Lung (tissue), 12 donors: ENCODE data around the gene CARMIL1. TPM values are rescaled to one million over a fixed set of nuclear protein-coding genes. Genes with fewer than 3 reads are reported as not detected.

ENCODE experiments used
- ATAC-seq: fragments of 200-7000 bp; cut with Tn5 transposase; one replicate; pipeline ENCODE4 v1.9.1; 2020; ENCODE audit warnings: moderate number of reproducible peaks; ENCODE audit not compliant: insufficient read depth, low FRiP score
- DNase-seq, 3 donors: peaks; one replicate each; pipeline ENCODE4 v3.0.0-alpha.2; 2013 to 2017
- H3K27ac ChIP-seq, 2 donors: one replicate each; pipeline ENCODE4 v1.5.1; 2013; ENCODE audit warnings: mild to moderate bottlenecking in 2 of 2, moderate library complexity in 2 of 2, control low read depth in 1 of 2, inconsistent platforms in 1 of 2, low read depth in 1 of 2, low read length in 1 of 2
- H3K27me3 ChIP-seq, 3 donors: one replicate each; pipeline ENCODE4 v1.5.1; 2013; ENCODE audit warnings: low read length in 2 of 3; ENCODE audit not compliant: control insufficient read depth in 3 of 3, insufficient read depth in 3 of 3
- H3K36me3 ChIP-seq, 4 donors: one replicate each; pipeline ENCODE4 v1.5.1; 2013; ENCODE audit warnings: low read length in 4 of 4, mild to moderate bottlenecking in 1 of 4, moderate library complexity in 1 of 4; ENCODE audit not compliant: control insufficient read depth in 4 of 4, insufficient read depth in 4 of 4
- H3K4me1 ChIP-seq, 5 donors: one replicate each; pipeline ENCODE4 v1.5.1; 2013; ENCODE audit warnings: low read length in 5 of 5, mild to moderate bottlenecking in 2 of 5, moderate library complexity in 1 of 5; ENCODE audit not compliant: control insufficient read depth in 5 of 5, insufficient read depth in 5 of 5
- H3K4me3 ChIP-seq: one replicate; pipeline ENCODE4 v1.5.1; 2013; ENCODE audit warnings: mild to moderate bottlenecking, control low read depth, moderate library complexity
- H3K9ac ChIP-seq, 2 donors: one replicate each; pipeline ENCODE4 v1.5.1; 2013; ENCODE audit warnings: low read length in 2 of 2, control low read depth in 1 of 2; ENCODE audit not compliant: insufficient read depth in 1 of 2
- H3K9me3 ChIP-seq, 4 donors: one replicate each; pipeline ENCODE4 v1.5.1; 2013; ENCODE audit warnings: low read length in 3 of 4, mild to moderate bottlenecking in 1 of 4, moderate library complexity in 1 of 4; ENCODE audit not compliant: control insufficient read depth in 4 of 4, insufficient read depth in 3 of 4
- WGBS, 2 donors: extraction: QIAGEN DNeasy Blood & Tissue Kit; methylation state at CpG; one replicate each; pipeline ENCODE4 v1.1.7; 2013; 5-methylcytosine and 5-hydroxymethylcytosine counted together
- polyA plus RNA-seq, 2 donors: library from polyadenylated mRNA; stranded (reverse); fragments of 200-250 nt; gene quantifications; one replicate each; pipeline ENCODE4 v1.2.1, GENCODE V29; 2013
- total RNA-seq, 2 donors: library from RNA; depleted of rRNA in 1 of 2; stranded (reverse); fragments of >200 nt in 1 of 2; gene quantifications; one replicate each; pipeline ENCODE4 v1.2.1, GENCODE V29; 2014 to 2021
- TF ChIP-seq, protein P1 (sequence below): IDR thresholded peaks from 2 replicates; pipeline ENCODE4 v1.5.1; 2012; ENCODE audit warnings: mild to moderate bottlenecking; ENCODE audit errors: control extremely low read depth, extremely low read depth
- donor health status: control.
- donor health status: control.
- donor health status: Bipolar disorder and iron deficiency.
- donor health status: healthy.
- donor health status: DM: yes; HTN: yes; CAD: no.

The CARMIL1 gene
- total and polyA plus RNA-seq, 4 donors = 8.0 to 38.3 (median 34.9) TPM

DNA sequence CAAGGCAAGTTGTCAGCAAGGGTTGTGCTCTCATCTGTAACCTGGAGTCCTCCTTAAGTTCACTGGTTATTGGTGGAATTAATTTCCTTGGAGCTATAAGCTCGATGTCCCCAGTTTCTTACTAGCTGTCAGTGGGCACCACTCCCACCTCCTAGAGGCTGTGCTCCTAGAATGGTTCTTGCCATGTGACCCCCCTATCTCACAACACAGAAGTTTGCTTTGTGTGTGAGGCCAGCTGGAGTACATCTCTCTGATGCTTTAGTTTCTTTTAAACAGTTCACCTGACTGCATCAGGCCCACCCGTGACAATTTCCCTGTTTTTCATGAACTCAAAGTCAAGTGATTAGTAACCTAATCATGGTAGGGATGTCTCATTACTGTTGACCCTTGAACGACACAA lies 193.7 kb downstream of the CARMIL1 start:
- H3K36me3 ChIP-seq = peaks cover 0 to 9% (median 2%) of the 10 kb centered on the region in 4 donors
- ATAC-seq (no peak), DNase-seq (peak in 1 of 3 donors; percentile 62)
- TF ChIP-seq, protein P1, sequence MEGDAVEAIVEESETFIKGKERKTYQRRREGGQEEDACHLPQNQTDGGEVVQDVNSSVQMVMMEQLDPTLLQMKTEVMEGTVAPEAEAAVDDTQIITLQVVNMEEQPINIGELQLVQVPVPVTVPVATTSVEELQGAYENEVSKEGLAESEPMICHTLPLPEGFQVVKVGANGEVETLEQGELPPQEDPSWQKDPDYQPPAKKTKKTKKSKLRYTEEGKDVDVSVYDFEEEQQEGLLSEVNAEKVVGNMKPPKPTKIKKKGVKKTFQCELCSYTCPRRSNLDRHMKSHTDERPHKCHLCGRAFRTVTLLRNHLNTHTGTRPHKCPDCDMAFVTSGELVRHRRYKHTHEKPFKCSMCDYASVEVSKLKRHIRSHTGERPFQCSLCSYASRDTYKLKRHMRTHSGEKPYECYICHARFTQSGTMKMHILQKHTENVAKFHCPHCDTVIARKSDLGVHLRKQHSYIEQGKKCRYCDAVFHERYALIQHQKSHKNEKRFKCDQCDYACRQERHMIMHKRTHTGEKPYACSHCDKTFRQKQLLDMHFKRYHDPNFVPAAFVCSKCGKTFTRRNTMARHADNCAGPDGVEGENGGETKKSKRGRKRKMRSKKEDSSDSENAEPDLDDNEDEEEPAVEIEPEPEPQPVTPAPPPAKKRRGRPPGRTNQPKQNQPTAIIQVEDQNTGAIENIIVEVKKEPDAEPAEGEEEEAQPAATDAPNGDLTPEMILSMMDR = no peak
- 81 to 83% methylated on average over 3 of the region's 3 CpGs for WGBS, 2 donors
- no peak overlapping the region for H3K4me3 ChIP-seq
- no peak overlapping the region for H3K27ac ChIP-seq
- H3K9me3 ChIP-seq = no peaks in the 10 kb centered on the region
- peaks cover 0 to 22% (median 0%) of the 10 kb centered on the region in 5 donors for H3K4me1 ChIP-seq
- no peaks in the 10 kb centered on the region for H3K27me3 ChIP-seq
- peak overlapping the region in 1 of 2 donors; percentile 23 for H3K9ac ChIP-seq

DNA sequence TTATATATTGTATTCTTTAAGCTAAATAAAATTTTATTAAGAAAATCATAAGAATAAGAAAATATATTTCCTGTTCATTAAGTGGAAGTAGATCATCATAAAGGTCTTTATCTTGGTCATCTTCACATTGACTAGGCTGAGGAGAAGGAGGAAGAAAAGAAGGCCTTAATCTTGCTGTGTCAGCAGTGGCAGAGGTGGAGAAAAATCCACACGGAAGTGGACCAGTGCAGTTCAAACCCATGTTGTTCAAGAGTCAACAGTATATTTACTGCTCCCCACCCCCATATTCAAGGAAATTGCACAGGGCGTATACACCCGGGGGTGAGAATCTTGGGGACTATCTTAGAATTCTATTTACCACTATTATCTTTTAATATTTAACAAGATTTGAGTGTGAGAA lies 194.3 kb downstream of the CARMIL1 start:
- Histone ChIP-seq H3K4me1 (peaks cover 0 to 18% (median 0%) of the 10 kb centered on the region in 5 donors), H3K9me3 (no peaks in the 10 kb centered on the region), H3K36me3 (peaks cover 0 to 9% (median 2%) of the 10 kb centered on the region in 4 donors), H3K4me3 (no peak overlapping the region), H3K27ac (no peak overlapping the region), H3K9ac (no peak overlapping the region), H3K27me3 (no peaks in the 10 kb centered on the region)
- 84 to 89% methylated on average over 3 of the region's 3 CpGs for WGBS, 2 donors
- no peak for DNase-seq
- TF ChIP-seq, protein P1 = no peak
- no peak for ATAC-seq

DNA sequence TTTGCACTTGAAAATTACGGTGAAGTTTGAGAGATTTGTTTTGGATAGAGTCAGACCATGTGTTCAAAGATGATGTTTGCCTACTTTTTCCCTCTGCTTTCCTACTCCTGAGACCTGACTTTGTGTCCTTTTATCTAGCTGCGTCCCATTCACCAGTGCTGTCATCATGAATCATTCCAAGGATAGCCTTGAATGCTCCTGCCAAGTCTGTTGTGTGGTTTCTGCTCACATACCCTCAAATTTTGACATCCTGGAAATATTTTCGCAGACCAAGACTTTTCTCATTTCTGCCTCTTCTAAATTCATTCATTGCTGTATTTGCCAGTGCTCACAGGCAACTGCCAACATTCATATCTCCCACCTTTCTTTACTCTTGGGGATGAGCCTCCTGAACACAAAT lies 197.0 kb downstream of the CARMIL1 start:
- no peak for ATAC-seq
- no peak overlapping the region for H3K4me3 ChIP-seq
- TF ChIP-seq, protein P1 = no peak
- no peak overlapping the region for H3K9ac ChIP-seq
- H3K27ac ChIP-seq = no peak overlapping the region
- H3K4me1 ChIP-seq = peaks cover 0 to 16% (median 0%) of the 10 kb centered on the region in 5 donors
- H3K36me3 ChIP-seq = peaks cover 0 to 11% (median 2%) of the 10 kb centered on the region in 4 donors
- 85 to 93% methylated on average over 3 of the region's 3 CpGs for WGBS, 2 donors
- no peak for DNase-seq
- H3K27me3 ChIP-seq = no peaks in the 10 kb centered on the region
- no peaks in the 10 kb centered on the region for H3K9me3 ChIP-seq
